GM18505 (cell line): ENCODE results near the gene ADH1B.

Source experiments
- ATAC-seq: cut with Tn5 transposase; IDR thresholded peaks from one replicate; pipeline ENCODE4 v1.9.1; 2021; ENCODE audit not compliant: unreplicated experiment
- POLR2A ChIP-seq: IDR thresholded peaks from 4 replicates; pipeline ENCODE4 v1.6.1; 2011; ENCODE audit warnings: borderline replicate concordance; ENCODE audit not compliant: insufficient read depth, insufficient read length; ENCODE audit errors: extremely low read depth

ADH1B gene

DNA sequence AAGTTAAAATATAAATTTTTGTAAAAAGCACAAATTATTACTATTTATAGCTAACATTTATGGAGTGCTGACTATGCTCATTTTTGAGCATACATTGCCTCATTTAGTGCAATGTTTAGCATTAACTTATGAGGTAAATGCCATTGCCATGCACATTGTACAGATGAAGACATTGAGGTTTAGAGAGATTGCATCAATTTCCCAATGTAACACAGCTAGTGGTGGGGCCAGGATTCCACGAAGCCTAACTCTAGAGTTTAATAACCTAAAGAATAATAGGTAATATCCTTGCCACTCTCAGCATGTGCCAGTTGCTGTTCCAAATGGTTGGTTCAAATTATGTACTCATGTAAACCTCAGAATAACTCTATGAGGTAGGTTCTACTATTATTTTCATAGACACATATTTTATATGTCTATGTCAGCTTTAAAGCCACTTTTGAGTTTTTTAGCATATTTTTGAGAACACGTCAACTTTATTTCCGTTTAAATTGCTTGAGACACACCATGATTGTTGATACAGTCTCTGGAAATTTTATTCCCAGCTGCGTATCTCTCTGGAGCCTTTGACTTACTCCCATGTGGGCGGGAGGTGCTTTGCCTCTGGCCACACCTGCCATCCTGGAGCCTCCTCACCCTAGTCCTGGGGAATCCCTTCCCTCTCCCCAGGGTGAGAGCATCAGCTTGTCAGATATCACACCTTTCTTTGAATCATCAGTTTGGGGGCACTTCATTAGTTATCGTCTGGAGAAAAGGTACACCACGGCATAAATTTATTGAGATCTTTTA, 19.6 kb downstream of the ADH1B start:
- no peak for ATAC-seq
- TF ChIP-seq POLR2A: no peak

DNA sequence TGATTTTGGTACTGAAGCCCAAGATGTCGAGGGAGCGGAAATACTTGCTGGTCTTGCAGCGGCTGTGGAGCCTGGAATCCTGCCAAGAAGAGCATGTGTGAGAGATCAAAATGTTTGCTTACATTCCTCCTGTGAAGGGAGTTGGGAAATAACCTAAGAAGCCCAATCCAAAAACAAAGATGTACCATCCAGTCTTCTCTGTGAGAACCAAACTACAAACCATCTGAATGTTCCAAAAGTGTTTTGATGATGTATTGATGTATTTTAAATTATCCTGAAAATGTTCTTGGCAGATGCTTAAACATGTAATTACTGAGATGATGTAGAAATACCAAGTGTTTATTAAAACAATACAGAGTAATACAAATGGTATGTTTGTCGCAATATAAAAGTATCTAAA, 20.3 kb downstream of the ADH1B start:
- no peak for ATAC-seq
- no peak for TF ChIP-seq POLR2A

GRCh38 chr4:99293357-99293756, 27.8 kb downstream of the ADH1B start:
- ATAC-seq: no peak
- no peak for TF ChIP-seq POLR2A

- ATAC-seq: no peak
- TF ChIP-seq POLR2A: no peak
These were observed 30.1 kb downstream of the ADH1B start, which contains the start of gene ADH1A for GRCh38 chr4:99290848-99291786. TSS of gene ADH1A (minus strand) at chr4:99290985. CDS start at chr4:99290914, 71 bp downstream.

DNA sequence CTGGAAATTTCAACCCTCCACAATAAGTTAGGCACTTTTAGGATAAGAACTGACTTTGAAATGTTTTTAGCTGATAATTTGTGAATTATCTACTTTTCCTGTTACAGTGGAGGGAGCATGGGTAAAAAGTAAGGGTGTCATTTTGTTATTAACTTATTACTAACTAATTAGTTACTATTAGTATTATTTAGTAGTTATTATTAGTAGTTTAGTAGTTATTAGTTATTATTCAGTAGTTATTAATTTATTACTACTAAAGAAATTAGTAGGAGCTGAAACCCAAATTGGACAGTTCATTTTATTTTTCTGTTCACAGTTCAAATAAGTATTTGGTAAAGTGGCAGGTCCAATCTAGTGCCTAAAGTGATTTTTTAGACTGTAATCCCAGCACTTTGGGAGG, 35.8 kb downstream of the ADH1B start:
- ATAC-seq: no peak
- TF ChIP-seq POLR2A: no peak

- ATAC-seq: no peak
- no peak for TF ChIP-seq POLR2A
These were observed 38.5 kb downstream of the ADH1B start for GRCh38 chr4:99282731-99283130.

DNA sequence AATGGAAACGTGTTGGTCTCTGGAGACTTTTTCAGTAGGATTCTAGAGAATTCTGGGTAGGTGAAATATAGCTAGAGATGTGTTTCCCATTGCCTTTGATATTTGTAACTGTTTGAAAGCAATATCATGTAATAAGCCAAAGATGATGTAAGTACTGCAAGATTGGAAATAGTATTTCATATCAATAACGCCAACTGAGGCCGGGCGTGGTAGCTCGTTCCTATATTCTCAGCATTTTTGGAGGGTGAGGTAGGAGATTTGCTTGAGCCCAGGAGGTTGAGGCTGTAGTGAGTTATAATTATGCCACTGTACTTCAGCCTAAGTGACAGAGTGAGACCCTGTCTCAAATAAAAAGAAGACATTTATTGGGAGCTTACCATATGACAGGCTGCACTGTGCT, 39.9 kb downstream of the ADH1B start:
- no peak for TF ChIP-seq POLR2A
- no peak for ATAC-seq

DNA sequence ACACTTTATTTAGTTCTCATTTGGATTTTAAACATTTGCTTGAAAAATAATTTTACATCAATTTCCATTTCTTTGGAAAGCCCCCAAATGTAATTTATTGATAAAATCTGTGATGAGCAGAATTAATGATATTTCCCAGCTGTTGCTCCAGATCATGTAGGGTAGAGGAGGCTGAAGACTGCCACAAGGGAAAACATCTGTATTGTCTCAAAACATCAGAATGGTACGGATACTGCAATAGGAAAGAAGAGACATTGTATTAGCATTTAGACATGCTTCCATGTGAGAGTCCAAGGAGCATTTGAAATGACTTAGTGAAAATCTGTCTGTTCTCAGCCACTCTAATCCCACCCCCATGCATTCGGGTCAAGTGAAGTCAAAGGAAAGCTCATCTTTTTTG, 44.8 kb downstream of the ADH1B start:
- ATAC-seq: no peak
- TF ChIP-seq POLR2A: no peak

DNA sequence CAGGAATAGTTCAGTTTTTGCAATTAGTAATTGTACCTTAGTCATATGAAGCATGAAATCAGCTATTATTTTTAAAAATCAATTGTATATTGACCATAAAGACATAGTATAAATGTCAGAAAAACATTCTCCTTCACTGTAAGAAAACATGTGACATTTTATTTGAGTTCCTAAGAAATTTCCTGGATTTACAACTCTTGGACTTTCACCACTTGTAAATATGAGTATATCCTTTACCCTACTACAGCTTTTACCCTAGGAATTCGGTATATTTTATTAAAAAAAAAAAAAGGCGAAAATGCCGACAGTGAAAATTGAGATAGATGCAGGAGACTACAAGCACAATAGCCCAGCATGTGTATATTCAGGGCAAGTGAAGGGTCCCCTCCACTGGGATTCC, 45.3 kb downstream of the ADH1B start:
- no peak for ATAC-seq
- no peak for TF ChIP-seq POLR2A

GRCh38 chr4:99275050-99275449, 46.2 kb downstream of the ADH1B start:
- no peak for ATAC-seq
- no peak for TF ChIP-seq POLR2A

DNA sequence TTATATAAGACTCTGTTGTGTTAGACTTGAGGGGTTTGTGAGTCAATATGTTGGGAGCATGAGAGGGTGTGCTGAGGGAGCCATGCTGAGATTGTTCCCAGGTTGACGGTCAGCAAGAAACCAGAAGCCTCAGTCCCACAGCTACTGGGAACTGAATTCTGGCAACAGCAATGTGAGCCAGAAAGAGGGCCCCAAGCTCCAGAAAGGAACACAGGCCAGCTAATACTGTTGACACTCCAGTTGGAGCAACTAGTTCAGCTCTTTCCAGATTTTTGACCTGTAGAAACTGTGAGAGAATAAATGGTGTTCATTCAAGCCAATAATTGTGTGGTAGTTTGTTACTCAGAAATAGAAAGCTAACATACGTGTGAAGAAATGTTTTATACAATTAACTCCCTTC, 47.5 kb downstream of the ADH1B start:
- ATAC-seq: no peak
- TF ChIP-seq POLR2A: no peak

DNA sequence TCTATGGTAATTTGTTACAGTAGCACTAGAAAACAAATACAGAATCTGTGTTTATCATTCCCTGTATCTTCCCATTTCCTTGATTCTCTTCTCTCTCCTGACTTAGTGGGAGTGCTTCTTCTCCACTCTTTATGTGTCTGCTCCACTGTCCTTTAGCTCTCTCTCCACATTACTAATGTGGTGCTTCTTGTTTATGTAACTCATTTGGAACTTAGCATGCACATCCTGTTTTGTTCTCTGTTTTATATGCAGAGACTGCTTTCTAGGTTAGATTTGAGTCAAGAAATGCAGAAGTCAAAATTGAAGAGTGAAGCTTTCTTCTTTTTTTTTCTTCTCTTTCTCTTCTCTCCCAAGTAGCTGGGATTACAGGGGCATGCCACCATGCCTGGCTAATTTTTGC, 56.3 kb downstream of the ADH1B start:
- TF ChIP-seq POLR2A: no peak
- no peak for ATAC-seq
